ENCODE results near the gene ITGB3.
"Not testable (repeated sequence)": the region's sequence is repeated elsewhere in the genome, so short reads cannot be mapped to it uniquely, and the experiment has no call there.

The ITGB3 gene

GRCh38 chr17:47253541-47254402 lies at the start of gene ITGB3:
Gene ITGB3, plus strand, starts transcription at chr17:47253827. Its CDS starts 35 bp downstream, at chr17:47253862.
- peak; percentile 66 for DNase-seq

DNA sequence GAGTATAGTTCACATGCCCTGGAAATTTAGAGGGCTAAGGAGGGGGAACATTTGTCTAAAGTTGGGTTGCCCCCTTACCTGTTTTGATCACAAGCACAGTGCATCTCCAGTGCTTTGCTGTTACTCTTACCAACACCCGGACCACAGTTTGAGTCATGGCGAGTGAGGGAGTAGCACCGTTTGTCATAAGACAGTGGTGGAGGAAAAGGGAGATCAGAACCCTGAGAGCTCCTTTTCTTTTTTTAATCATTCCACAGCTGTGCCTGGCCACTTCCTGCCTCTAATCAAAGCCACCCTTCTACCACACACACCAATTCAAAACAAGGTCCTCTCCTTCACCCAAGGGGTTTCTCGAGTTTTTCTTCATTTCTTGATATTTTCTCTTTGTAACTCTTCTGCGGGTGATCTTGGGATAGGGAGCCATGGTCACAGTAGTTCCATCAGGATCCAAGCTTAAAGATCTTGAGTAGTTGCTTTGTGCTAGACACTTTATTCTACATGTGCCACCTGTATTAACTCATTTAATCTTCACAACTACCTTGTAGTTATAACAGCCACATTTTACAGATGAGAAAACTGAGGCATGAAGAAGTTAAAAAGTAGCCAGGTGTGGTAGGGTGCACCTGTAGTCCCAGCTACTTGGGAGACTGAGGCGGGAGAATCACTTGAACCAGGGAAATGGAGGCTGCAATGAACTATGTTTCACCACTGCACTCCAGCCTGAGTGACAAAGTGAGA lies 49.5 kb upstream of the ITGB3 start:
- DNase-seq: peak; percentile 61

GRCh38 chr17:47204722-47205418 lies 48.8 kb upstream of the ITGB3 start:
- no peak for DNase-seq

DNA sequence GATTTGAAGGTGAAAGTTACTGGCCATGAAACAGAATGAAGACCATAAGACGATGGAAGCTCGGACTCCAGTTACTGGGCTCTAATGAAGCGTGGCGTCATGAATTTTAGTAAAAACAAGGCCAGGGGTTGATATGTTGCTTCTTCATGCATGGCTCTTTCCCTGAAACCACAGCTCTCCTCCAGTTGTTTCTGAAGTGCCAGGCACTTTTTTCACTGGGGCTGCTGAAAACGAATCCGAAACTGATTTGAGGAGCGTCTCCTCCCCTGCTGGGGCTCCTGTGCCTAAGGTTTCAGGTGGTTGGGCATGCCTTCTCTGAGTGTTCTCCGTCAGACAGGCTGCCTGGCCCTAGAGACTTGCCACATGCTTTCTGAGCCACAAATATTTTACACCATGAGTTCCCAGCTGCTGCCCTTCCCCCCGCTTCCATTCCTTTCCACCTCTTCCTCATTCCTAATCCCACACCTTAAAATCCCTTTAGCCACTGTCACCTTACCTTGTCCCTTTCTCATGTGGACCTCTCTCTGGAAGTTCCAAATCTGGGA lies 48.1 kb upstream of the ITGB3 start:
- DNase-seq: no peak

DNA sequence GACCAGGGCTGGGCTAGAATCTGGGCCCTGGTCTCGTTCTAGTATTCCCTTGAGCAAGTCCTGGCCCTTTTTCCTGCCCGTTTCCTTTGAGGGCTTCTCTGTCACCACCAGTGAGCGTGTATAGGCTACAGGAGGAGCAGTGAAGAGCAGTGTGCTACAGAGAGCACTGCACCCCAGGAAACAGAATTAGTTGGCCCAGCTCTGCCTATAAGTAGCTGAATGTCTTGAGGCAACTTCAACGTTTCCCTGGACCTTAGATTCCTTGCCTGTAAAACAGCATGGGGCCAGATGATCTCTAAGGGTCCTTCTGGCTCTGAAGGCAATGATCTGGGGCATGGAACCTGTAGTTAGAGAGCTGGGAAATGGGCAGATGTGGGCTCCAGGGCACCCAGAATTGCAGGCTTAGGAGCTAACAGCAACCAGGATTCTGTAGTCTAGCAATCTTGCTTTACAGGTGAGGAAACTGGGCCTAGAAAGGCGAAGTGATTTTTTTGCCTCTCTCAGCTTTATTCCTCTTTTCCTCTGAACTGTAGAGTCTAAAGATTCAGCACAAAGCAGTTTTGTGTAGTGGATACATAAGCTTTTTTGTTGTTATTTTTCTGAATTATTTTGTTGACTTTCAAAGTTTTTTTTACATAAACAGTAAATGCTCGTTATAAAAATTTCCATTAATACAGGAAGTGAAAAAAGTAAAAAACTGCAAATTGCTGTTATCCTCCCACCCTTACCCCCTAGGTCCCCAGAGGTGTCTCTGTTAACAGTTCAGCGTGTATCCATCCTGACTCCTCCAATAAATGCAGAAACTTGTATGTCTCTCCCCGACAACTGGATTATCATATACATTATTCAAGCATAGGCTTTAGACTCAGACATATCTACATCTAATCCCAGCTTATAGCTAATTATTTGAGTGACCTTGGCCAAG lies 46.2 kb upstream of the ITGB3 start:
- DNase-seq: no peak

DNA sequence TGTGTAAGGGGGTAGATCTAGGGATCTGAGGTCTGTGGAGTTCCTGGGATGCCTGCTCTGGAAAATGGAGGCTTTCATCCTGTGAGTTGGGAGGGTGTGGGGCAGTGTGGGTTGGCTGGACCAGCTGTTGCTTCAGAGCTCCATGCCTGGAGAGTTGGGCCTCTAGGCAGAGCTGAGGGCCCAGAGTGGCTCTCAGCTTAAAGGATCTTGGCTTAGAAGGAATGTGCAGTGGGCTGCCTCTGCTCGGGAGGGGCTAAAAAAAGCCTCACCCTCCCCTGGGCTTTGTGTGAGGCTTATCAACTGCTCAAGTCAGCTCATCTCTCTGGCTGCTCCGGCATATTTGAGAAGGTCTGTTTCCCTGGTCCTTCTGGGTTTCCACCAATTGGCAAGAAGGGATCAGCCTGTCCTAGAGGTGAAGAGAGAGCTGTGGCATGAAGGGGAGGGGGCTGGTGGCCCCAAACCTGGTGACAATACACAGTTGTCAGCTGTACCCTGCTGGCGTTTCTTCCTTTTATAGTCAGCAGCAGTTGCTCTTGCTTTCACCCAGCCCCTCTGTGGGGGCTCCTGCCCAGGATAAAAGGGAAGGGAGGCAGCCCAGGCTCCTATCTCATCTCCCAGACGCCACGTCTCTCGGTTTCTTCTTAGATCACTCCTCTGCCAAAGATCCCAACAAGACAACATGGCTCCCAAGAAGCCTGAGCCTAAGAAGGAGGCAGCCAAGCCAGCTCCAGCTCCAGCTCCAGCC lies 44.7 kb upstream of the ITGB3 start, which contains the start of gene MYL4:
Gene MYL4 (plus strand): TSS at position 605 of the 745 bp plus-strand sequence. CDS start 75 bp downstream, at position 680.
- peak; percentile 86 for DNase-seq

GRCh38 chr17:47209499-47209898 lies 44.1 kb upstream of the ITGB3 start:
- no peak for DNase-seq

DNA sequence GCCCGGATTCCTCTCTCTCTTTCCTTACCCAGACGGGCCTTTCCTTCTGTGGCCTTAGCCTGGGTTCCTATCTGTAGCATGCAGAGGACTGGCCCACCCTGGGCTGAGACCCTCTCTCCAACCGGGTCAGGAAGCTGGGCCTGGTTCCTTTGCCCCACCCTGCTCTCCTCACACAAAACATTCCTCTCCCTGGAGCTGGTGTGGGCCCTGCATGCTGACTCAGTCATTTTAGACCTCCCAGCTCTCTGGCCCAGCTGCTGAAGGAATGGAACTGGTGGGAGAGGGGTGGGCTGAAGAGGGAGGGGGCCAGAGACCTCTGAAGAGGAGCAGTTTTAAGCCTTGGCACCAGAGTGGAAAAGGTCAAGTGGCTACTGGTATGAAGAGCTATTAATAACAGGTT lies 43.5 kb upstream of the ITGB3 start:
- DNase-seq: no peak

DNA sequence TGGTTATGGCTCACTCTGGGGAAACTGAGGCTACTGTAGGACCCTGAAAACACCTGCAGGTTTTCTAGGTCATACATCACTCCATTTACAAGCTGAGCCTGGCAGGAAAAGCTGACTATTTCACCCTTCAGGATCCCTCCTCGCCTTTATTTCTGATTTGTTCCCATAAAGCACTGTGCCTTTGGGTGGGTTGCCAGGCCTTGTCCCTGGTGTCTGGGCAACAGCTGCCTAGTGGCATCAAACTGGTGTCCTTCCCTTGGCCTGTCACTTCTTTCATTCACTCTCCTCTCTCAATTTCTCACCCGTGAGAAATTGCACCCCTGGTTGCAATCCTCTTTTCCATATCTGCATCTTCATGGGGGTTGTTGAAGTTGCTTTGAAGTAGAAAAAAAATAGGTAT lies 42.8 kb upstream of the ITGB3 start:
- no peak for DNase-seq

DNA sequence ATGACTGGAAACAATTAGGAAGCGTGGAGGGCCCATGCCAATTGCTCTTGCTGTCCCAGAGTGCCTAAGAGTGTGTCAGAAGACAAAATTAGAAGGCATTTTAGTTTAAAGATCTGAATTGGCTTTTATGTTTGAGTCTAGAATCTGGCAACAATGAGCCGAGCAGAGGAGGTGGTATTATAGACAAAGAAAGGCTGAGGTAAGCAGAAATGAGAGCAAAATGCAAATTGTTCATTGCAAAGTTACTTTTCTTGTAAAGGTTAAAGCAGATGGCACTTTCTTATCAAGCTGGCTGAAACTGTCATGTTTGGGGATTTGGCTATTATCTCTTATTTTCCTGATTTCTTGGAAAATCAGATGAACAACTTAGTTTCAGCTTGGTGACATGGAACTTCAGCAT lies 41.2 kb upstream of the ITGB3 start:
- DNase-seq: no peak

DNA sequence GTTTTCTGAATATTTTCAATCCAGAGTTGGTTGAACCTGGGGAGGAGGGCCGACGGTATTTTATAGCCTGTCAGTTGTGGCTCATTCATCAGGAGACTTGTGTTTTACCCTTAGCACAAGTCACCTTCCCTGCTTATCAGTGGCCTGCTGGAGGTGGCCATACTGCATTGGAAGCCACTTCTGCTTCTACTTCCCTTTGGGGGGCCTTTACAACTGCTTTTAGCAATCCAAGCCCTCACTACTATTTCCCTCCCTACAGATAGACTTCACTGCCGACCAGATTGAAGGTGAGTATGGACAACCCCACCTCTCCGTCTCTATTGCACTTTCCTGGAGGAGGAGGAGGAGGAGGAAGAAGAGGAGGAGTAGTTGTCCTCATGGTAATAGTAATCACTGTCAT lies 40.1 kb upstream of the ITGB3 start:
- no peak for DNase-seq

DNA sequence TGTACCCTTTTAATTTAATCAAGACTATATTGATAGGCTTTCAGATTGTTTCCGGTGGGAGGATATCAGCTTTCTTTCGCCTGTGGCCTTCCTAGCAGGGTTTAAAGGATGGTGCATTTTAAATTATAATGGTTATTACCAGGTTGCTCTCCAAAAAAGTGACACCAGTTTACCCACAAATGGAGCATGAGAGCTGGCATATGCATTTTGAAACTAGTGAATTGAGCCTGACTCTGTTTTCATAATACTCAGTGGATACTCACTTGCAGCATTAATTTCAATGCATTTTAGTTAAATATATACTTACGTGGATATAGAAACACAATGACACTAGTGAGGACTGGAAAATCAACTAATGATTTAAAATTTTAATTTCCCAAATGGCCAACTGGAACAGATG lies 38.7 kb upstream of the ITGB3 start:
- DNase-seq: no peak

DNA sequence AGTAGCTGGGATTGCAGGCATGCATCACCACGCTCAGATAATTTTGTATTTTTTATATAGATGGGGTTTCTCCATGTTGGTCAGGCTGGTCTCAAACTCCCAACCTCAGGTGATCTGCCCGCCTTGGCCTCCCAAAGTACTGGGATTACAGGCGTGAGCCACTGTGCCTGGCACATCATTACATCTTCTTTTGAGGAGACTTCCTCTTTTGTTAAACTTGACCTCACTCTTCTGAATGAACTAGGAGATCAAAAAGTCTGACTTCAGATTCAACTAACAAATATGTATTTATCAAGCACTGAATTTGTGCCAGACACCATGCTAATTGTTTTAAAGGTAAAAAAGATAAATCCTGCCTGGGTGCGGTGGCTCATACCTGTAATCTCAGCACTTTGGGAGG lies 36.8 kb upstream of the ITGB3 start:
- not testable (repeated sequence) for DNase-seq

DNA sequence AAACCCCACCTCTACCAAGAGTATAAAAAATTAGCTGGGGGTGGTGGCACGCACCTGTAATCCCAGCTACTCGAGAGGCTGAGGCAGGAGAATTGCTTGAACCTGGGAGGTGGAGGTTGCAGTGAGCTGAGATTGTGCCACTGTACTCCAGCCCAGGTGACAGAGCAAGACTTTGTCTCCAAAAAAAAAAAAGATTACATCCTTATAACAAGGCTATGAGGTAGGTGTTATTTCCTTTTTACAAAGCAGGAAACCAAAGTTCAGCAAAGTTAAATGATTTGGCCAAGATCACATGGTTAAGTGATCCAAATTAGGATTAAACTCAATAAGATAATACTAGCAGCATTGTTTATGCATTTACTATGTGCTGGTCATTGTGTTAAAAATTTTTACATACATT lies 36.3 kb upstream of the ITGB3 start:
- not testable (repeated sequence) for DNase-seq

DNA sequence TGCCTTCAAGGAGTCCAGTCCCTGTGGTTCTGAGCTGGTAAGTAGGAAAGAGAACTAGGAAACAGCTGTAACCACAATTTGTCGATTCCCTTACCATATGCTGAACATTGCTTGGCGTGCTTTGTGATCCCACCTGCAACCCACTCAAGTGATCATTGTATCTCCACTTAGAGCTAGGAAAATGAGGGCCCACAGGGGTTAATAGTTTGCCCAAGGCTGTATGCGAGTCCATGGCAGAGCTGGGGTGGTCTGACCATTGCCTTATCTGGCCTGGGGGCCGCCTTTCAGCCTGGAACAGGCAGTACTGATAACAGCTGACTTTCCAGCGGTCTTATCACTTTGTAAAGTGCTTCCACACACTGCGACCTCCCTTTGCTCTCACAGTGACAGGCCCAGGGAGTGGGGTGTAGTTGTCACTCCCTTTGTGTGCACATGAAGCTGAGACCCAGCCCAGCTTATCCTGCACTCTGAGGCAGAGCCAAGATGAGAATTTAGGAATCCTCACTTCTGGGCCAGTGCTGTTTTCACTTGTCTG lies 34.7 kb upstream of the ITGB3 start:
- DNase-seq: peak; percentile 96

DNA sequence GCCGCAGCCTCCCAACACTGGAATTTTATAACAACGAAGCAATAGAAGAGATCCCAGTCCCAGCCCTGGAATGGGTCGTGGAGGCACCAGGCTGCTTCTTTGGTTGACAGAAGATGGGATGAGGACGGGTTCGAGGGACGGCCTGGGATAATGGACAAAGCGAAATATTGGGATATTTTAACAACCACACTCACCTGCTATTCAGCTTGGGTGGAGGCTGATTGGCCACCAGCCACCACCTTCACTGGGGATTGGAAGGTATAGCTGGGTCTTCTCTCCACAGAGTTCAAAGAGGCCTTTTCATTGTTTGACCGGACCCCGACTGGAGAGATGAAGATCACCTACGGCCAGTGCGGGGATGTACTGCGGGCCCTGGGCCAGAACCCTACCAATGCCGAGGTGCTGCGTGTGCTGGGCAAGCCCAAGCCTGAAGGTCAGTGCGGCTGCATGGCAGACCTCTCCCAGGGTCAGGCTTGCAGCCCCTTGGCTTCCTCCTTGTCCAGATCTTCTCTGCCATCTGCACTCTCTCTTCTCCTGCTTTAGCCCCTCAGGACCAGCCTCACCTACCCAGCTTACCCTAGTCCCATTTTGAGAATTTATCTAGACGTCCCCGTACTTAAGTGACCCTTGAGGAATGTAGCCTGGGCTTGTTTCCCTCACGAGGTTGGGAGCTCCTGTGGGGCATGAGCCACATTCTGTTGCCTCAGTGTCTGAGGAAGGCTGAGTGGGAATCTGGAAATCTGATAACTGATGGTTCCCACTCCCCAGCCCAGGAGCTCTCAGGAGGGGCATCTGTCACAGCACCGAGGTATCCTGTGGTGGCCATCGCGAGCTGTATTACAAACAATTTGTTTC lies 33.8 kb upstream of the ITGB3 start:
- DNase-seq: no peak

DNA sequence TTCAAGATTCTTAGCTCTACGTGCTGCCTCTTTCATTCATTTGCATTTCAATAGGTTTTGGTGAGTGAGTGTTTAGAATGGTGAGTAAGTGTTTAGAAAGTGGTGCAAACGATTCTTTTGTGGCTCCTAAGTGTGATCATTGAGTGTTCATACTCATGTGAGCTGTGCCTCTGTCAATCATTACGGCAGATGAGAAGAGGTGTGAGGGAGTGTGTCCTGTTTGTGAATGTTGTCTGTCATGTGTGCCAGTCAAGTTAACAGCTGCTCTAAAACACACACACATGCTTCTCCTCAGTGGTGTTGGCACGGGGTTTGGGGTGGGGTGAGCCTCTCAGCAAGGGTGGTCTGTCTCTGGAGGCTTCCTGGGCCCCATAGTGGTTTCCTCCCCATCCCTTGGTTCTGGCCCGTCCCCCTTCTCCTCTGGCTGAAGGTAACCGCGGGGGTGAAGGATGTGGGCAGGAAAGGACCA lies 33.1 kb upstream of the ITGB3 start:
- peak; percentile 38 for DNase-seq

DNA sequence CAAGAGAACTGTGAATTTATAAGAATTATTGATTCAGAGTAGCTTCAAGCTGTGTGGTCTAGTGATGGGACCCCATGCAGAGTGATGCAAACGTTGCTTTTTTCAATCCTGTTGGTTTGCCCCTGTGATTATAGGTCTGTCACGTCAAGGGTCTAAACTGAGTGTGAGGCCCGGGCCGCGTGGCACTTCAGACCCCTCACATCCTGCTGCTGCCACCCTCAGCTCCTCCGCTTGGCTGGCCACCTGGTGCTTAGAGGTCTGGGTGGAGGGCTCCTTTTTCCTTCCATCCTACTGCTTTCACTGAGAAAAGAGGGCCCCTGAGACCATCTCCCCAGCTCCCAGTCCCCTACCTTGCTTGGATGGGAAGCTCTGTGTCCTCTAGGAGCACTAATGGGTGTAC lies 32.5 kb upstream of the ITGB3 start:
- no peak for DNase-seq

DNA sequence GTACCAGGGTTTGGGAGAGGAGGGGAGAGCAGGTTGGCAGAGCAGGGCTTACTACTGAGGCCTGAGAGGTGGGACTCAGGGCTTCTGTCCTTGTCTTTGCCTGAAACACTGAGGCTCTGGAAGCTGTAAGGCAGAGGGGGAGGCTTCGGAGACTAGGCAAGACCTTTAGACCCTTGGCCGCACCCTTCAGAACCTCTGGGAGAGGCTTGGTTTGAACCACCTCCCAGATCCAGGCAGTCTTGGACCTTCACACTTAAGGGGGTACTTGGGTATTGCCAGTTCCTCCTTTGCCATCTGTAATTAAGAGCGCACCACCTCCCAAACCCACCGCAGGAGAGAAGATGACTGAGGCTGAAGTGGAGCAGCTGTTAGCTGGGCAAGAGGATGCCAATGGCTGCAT lies 31.6 kb upstream of the ITGB3 start:
- DNase-seq: no peak

- no peak for DNase-seq
Observed at GRCh38 chr17:47223007-47223406, 30.6 kb upstream of the ITGB3 start.
